Measurements from ENCODE around the gene SORCS3.

DNA sequence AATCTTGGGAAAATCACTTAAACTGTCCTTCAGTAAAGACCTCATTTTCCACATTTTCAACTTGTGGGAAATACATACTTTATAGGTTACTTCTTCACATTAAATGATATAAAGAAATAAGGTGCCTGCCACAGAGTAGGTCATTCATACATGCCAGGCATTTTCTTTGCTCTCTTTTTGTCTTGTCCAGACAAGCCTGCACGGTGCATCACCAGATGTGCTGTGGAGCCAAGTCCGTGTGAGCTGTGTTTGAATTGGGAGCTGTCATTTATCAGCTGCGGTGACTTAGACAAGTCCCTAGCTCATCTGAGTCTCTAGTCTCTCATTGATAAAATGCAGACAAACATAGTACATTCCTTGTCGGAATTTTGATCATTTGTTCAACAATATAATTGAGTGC, 432.9 kb downstream of the SORCS3 start:
- TF ChIP-seq, protein P1, sequence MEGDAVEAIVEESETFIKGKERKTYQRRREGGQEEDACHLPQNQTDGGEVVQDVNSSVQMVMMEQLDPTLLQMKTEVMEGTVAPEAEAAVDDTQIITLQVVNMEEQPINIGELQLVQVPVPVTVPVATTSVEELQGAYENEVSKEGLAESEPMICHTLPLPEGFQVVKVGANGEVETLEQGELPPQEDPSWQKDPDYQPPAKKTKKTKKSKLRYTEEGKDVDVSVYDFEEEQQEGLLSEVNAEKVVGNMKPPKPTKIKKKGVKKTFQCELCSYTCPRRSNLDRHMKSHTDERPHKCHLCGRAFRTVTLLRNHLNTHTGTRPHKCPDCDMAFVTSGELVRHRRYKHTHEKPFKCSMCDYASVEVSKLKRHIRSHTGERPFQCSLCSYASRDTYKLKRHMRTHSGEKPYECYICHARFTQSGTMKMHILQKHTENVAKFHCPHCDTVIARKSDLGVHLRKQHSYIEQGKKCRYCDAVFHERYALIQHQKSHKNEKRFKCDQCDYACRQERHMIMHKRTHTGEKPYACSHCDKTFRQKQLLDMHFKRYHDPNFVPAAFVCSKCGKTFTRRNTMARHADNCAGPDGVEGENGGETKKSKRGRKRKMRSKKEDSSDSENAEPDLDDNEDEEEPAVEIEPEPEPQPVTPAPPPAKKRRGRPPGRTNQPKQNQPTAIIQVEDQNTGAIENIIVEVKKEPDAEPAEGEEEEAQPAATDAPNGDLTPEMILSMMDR (IDR thresholded peaks at IDR 0.05), result no peak
- no peak for TF ChIP-seq POLR2A (IDR thresholded peaks at IDR 0.05)

All from lower leg skin (tissue), 3 donors.